PC-9 (cell line): ENCODE results near the gene HDAC8. TPM values are rescaled to one million over a fixed set of nuclear protein-coding genes. Genes with fewer than 3 reads are reported as not detected.

Experiments used
- BruUV-seq: library from RNA; stranded (reverse); fragments of 400-500 nt; replicated peaks from 2 replicates; lab custom pipeline; 2021; lab: Mats Ljungman, UMichigan
- CTCF ChIA-PET: fragments of 300-600 bp; sonication (Branson Sonifier 250); formaldehyde crosslinking; loops from one replicate; lab custom pipeline; 2022; ENCODE audit warnings: antibody characterized with exemption; lab: Charles Lee
- POLR2A ChIA-PET: fragments of 300-600 bp; sonication (Branson Sonifier 250); formaldehyde crosslinking; loops from one replicate; lab custom pipeline; 2022; ENCODE audit warnings: antibody characterized with exemption; ENCODE audit not compliant: unreplicated experiment; lab: Charles Lee
- DNase-seq, 2 experiments: peaks; one replicate each; pipeline versions ENCODE4 v3.0.0 to v3.0.0-alpha.2; 2015 to 2022; ENCODE audit warnings: mixed read lengths in 1 of 2
- H2AFZ ChIP-seq: fragments of 200-600 bp; sonication (generic); 2 replicates; pipeline ENCODE4 v1.8.1; 2017; ENCODE audit warnings: antibody characterized with exemption
- H3F3A ChIP-seq: fragments of 200-600 bp; sonication (generic); 2 replicates; pipeline ENCODE4 v1.8.1; 2017; ENCODE audit warnings: antibody characterized with exemption, mild to moderate bottlenecking, low read depth; ENCODE audit not compliant: insufficient read depth
- H3K27ac ChIP-seq: fragments of 200-600 bp; sonication (generic); 2 replicates; pipeline ENCODE4 v1.6.1; 2016; ENCODE audit warnings: mixed run types
- H3K27me3 ChIP-seq: fragments of 200-600 bp; sonication (generic); 2 replicates; pipeline ENCODE4 v1.6.1; 2016; ENCODE audit warnings: low read depth, mixed run types; ENCODE audit not compliant: insufficient read depth
- H3K36me3 ChIP-seq: fragments of 200-600 bp; sonication (generic); 2 replicates; pipeline ENCODE4 v1.6.1; 2016; ENCODE audit warnings: low read depth, mixed run types
- H3K4me1 ChIP-seq: fragments of 200-600 bp; sonication (generic); replicated peaks from 2 replicates; pipeline ENCODE4 v1.6.1; 2016; ENCODE audit warnings: mixed run types; ENCODE audit not compliant: insufficient read depth
- H3K4me2 ChIP-seq: fragments of 200-600 bp; sonication (generic); 2 replicates; pipeline ENCODE4 v1.6.1; 2017; ENCODE audit warnings: mixed run types
- H3K4me3 ChIP-seq: fragments of 200-600 bp; sonication (generic); 2 replicates; pipeline ENCODE4 v1.6.1; 2016; ENCODE audit warnings: mixed run types
- H3K79me2 ChIP-seq: fragments of 200-600 bp; sonication (generic); 2 replicates; pipeline ENCODE4 v1.6.1; 2017; ENCODE audit warnings: low read depth, mixed run types
- H3K9me2 ChIP-seq: fragments of 200-600 bp; sonication (generic); 2 replicates; pipeline ENCODE4 v1.8.1; 2017; ENCODE audit warnings: mild to moderate bottlenecking; ENCODE audit not compliant: insufficient read depth
- H3K9me3 ChIP-seq: fragments of 200-600 bp; sonication (generic); 2 replicates; pipeline ENCODE4 v1.8.1; 2016; ENCODE audit warnings: low read depth; ENCODE audit not compliant: insufficient read depth
- H4K20me1 ChIP-seq: fragments of 200-600 bp; sonication (generic); 2 replicates; pipeline ENCODE4 v1.8.1; 2017; ENCODE audit not compliant: insufficient read depth
- CTCF ChIP-seq: fragments of 200-600 bp; sonication (generic); conservative IDR thresholded peaks from 2 replicates; pipeline ENCODE4 v1.6.1; 2017; ENCODE audit warnings: mixed run types, antibody characterized with exemption, mild to moderate bottlenecking, moderate library complexity
- EZH2 ChIP-seq: fragments of 200-600 bp; sonication (generic); IDR thresholded peaks from 2 replicates; pipeline ENCODE4 v1.8.0; 2017; ENCODE audit warnings: antibody characterized with exemption, low read depth
- intact Hi-C: fragments of 100-400 bp; cut with micrococcal nuclease; formaldehyde crosslinking; loops from one replicate; pipeline ENCODE4 v1.10.0; 2022; ENCODE audit not compliant: unreplicated experiment
- total RNA-seq: library from RNA; stranded (reverse); gene quantifications from 2 replicates; pipeline ENCODE4 v1.2.3, GENCODE V29; 2021

HDAC8 gene
- total RNA-seq, 1 experiment from 2014 or later = 61.3 TPM

GRCh38 chrX:72576141-72576894 lies 3.7 kb upstream of the HDAC8 start:
- Histone ChIP-seq H3K4me1 (no peaks in the 10 kb centered on the region), H3K79me2 (peaks cover 8% of the 10 kb centered on the region), H3K27me3 (no peaks in the 10 kb centered on the region), H3K4me3 (no peak overlapping the region), H3K36me3 (no peaks in the 10 kb centered on the region), H3F3A (0 out of 2 replicates have a peak, but pooled peaks cover 4% of the 10 kb centered on the region), H3K9me2 (no peaks in the 10 kb centered on the region), H2AFZ (no peak overlapping the region), H3K4me2 (no peak overlapping the region), H4K20me1 (no peaks in the 10 kb centered on the region), H3K27ac (no peak overlapping the region), H3K9me3 (no peaks in the 10 kb centered on the region)
- no TSS peak for BruUV-seq
- CTCF ChIA-PET = no interaction called here
- intact Hi-C loops = loop anchor here (10.0 kb wide), 1 partner anchor 58 kb away; no protein-coding TSS in a partner anchor
- no peak for TF ChIP-seq CTCF
- no peak for TF ChIP-seq EZH2
- POLR2A ChIA-PET = no interaction called here
- DNase-seq = no peak

GRCh38 chrX:72573158-72573511 lies 492 bp upstream of the HDAC8 start:
- Histone ChIP-seq H3K4me3 (peak overlapping the region; percentile 84), H3K9me2 (no peaks in the 10 kb centered on the region), H3K36me3 (peaks cover 7% of the 10 kb centered on the region; the same call in 1 of the 2 replicates), H3K27me3 (no peaks in the 10 kb centered on the region), H4K20me1 (no peaks in the 10 kb centered on the region), H2AFZ (peak overlapping the region; percentile 90), H3K27ac (0 out of 2 replicates have a peak overlapping the region, but pooled peaks have one; percentile 48), H3K4me2 (peak overlapping the region; percentile 90), H3F3A (0 out of 2 replicates have a peak, but pooled peaks cover 4% of the 10 kb centered on the region), H3K4me1 (no peaks in the 10 kb centered on the region), H3K9me3 (no peaks in the 10 kb centered on the region), H3K79me2 (peaks cover 8% of the 10 kb centered on the region)
- POLR2A ChIA-PET = no interaction called here
- CTCF ChIA-PET = interaction anchor here (0.6 to 0.7 kb wide), 2 partner anchors 48 to 392 kb away, joined by 3 to 4 read pairs; no protein-coding TSS in a partner anchor
- BruUV-seq = no TSS peak
- no peak for TF ChIP-seq EZH2
- DNase-seq = no peak
- intact Hi-C loops = loop anchor here (10.0 kb wide), 1 partner anchor 62 kb away; no protein-coding TSS in a partner anchor

DNA sequence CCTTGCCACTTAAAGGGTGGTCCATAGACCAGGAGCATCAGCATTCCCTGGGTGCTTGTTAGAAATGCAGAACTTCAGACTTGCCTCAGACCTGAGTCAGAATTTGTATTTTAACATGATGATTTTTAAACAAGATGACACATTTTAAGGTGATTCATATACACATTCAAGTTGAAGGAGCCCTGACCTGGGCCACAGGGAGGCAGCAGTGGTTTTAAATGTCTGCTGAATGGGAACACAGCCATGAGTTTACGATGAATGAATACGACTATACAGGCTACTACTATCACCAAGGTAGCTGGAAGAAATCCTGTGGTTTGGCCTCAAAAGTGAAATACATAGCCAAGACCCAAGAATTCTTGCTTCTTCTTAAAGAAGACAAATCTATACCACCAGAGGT lies 2.9 kb downstream of the HDAC8 start:
- Histone ChIP-seq H3K27me3 (no peaks in the 10 kb centered on the region), H3K4me2 (no peak overlapping the region), H3K9me3 (no peaks in the 10 kb centered on the region), H3F3A (0 out of 2 replicates have a peak, but pooled peaks cover 4% of the 10 kb centered on the region), H4K20me1 (no peaks in the 10 kb centered on the region), H3K4me3 (no peak overlapping the region), H3K4me1 (no peaks in the 10 kb centered on the region), H3K79me2 (peaks cover 8% of the 10 kb centered on the region), H3K9me2 (no peaks in the 10 kb centered on the region), H3K27ac (no peak overlapping the region), H3K36me3 (peaks cover 8% of the 10 kb centered on the region), H2AFZ (no peak overlapping the region)
- ChIA-PET CTCF (no interaction called here), POLR2A (no interaction called here)
- TF ChIP-seq EZH2 (no peak), CTCF (no peak)
- DNase-seq = no peak
- intact Hi-C loops = loop anchor here (10.0 kb wide), 1 partner anchor 65 kb away; no protein-coding TSS in a partner anchor
- BruUV-seq = no TSS peak
